Endometrial microvascular endothelial cells (primary cell): ENCODE data around the gene PPIL6. TPM values are rescaled to one million over a fixed set of nuclear protein-coding genes. Genes with fewer than 3 reads are reported as not detected.
"Not testable (repeated sequence)": the region's sequence is repeated elsewhere in the genome, so short reads cannot be mapped to it uniquely, and the experiment has no call there.

Source experiments
- in situ Hi-C: cut with HindIII; loops from 2 replicates; pipeline ENCODE4 v1.10.0; 2017; ENCODE audit warnings: low sequenced_read_pairs, low pct_unique_long_range_greater_than_20kb; ENCODE audit errors: inconsistent ontology term
- total RNA-seq: library from RNA; depleted of rRNA; stranded (reverse); fragments of >200 nt; gene quantifications from one replicate; pipeline ENCODE4 v1.2.3, GENCODE V29; 2015; ENCODE audit errors: inconsistent ontology term

Gene PPIL6
- total RNA-seq, 1 donor from 2014 or later = not detected

GRCh38 chr6:109469591-109470189 lies 29.3 kb upstream of the PPIL6 start:
- in situ Hi-C loops = no loop called here

GRCh38 chr6:109467696-109468095 lies 27.3 kb upstream of the PPIL6 start:
- in situ Hi-C loops = no loop called here

GRCh38 chr6:109466212-109466923 lies 25.9 kb upstream of the PPIL6 start:
- in situ Hi-C loops = no loop called here

DNA sequence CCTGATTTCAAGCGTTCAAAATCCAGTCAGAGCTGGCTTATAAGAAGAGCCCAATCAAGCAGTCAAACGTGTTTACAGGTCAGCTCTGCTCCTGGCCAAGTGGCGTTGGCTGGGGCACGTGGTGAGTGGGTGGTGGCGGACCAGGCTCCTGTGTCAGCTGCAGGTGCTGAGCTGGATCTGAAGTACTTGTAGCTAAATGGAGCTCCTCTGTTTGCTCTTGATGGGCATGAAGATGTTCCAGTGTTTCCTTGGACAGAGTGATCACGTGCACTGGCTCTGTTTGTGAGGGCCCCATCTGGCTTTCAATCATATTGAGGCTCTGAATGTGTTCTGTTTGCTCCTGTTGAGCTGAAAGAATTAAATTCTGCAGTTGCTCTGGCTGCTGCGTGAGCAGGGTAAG lies 25.3 kb upstream of the PPIL6 start:
- in situ Hi-C loops = no loop called here

GRCh38 chr6:109461733-109462526 lies 21.5 kb upstream of the PPIL6 start:
- in situ Hi-C loops = no loop called here

DNA sequence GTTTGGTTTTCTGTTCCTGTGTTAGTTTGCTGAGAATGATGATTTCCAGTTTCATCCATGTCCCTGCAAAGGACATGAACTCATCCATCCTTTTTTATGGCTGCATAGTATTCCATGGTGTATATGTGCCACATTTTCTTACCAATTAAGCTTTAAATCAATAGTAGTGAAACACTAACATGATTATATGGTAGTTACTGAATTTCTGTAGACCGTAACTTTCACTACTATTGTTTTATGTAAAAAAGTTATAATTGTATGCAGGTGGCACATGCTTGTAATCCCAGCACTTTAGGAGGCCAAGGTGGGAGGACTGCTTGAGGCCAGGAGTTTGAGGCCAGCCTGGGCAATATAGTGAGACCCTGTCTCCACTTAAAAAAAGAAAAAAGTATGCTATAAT lies 20.8 kb upstream of the PPIL6 start:
- in situ Hi-C loops = not testable (repeated sequence)

DNA sequence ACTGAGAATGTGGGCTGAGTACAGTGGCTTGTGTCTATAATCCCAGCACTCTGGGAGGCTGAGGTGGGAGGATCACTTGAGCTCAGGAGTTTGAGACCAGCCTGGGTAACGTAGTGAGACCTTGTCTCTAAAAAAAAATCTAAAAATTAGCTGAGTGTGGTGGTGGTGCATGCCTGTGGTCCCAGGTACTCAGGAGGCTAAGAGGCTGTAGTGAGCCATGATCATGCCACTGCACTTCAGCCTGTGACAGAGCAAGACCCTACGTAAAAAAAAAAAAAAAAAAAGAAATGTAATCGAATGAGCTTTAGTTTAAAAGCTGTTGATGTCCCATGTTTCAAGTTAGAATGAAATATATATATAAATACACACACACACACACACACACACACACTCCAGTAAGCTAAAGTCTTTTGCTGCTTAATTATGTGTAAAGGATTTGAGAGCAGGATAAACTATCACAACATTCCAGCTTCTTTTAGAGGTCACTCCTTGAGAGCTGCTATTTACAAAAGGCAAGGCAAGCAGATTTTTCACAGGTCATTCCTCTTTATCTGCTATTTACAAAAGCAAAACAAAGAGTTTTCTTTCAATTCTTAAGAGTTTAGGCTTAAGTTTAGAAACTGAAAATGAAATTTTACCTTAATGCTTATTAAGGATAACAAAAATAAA lies 19.9 kb upstream of the PPIL6 start:
- in situ Hi-C loops = no loop called here

DNA sequence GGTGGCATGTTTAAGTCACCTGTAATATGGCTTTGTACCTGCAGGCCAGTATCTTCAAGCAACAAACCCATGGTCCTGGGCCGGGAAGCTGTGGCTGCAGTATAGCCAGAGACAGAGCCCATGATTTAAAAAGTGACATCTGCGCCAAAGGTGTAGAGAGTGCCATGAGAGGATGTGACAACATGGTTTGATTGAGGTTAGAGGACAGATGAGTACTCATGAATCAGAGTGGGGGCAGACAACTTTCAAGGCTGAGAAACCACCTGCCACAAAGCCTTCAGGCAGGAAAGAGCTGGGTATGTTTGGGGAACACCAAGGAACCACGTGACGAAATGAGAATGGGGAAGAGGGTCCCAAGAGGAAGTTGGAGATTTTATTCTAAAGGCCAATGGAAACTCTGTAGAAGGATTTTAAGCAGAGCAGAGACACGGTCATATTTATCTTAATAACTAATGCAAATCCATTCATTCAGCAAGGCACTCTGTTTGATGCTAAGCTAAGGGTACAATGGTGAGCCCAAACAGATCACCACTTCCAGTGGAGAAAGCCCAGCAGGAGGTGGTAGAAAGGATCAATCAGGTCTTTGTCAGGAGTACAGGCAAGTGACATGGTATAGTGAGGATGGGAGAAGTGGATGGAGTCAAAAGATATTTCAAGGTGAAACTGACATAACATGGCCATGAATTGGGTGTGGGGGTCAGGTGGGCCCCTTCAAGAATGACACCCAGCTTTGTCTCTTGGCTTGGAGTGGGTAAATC lies 18.5 kb upstream of the PPIL6 start:
- in situ Hi-C loops = no loop called here

DNA sequence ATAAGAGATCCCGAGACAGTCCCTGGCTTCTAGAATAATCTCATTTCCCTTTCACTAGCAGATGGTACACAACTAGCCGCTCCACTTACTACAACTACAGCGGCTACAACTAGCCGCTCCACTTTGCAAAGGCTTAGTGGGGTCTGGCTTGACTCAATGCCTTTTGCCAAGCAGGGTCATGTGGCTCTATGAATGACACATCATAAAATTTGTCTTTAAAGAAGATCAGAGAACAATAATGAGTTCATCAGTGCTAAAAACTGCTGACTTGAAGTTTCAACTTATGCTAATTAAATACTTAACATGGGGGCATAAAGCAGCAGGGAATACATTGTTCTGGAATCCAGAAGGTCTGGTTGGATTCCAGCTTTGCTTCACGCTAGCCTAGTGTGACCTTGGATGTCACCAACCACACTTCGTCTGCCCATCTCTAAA lies 17.2 kb upstream of the PPIL6 start:
- in situ Hi-C loops = no loop called here

DNA sequence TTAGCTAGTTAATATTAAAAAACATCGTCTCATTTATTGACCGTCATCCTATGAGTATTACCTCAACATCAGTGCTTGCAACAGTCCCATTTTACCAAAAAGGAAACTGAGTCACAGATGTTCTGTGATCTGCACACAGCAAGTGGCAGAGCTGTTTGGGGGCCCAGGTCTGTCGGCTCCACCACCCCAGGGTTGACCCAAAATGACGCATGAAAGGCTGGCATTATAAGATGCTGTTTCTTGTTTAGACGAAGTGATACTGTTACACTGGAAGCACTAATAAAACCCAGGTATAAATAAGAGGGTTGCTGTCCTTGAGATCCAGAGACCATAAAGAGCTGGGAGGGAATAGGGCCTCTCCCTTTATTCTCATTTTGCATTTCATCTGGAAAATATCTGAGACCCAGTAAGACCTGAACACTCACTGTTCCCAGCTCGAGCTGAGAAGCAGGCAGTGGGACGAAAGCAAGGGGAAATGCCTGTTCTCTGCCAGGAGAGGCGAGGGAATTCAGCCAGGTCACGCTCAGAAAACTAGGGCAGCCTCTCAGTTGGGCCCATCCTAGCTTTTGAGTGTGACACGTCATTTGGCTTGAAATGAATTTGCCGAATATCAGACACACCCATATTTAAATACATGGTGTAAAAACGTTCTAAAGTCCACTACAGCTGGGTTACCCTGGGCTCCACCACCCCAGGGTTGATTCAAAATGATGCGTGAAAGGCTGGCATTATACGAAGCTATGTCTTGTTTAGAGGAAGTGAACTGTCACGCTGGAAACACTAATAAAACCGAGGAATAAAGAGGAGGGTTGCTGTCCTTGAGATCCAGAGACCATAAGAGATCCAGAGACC lies 16.5 kb upstream of the PPIL6 start:
- in situ Hi-C loops = no loop called here

- in situ Hi-C loops = no loop called here
Measured at GRCh38 chr6:109456111-109456583, 15.7 kb upstream of the PPIL6 start.

DNA sequence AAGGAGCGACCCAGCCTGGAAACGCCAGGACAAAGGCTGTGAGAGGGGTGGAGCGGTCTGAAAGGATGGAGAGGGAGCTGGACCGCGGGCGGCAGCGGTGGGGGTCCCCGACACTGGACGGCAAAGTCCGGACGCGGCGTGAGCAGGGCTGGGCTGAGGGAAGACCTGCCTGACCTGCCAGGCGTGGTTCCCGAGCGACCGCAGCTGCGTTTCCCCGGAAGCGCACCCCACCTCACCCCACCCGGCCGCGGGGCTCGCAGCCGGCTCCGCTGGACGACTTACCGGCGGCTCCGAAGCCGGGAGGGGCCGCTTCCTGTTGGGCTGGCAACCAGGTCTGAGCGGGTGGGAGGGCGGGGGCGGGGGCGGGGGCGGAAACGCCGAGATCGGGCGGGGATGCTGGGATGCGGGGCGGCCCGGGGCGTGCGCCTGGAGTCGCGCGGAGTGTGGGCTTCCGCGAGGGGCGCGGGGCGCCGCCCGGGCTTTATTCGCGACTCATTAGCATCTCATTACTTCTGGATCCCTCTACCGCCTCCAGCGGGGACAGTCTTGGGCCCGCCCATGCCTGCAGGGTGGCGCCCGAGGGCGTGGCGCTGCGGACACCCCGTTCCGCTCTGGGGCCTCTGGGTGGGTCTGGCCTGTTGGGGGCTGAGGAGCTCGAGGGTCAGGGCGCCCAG lies 15.1 kb upstream of the PPIL6 start, which contains the start of gene MICAL1:
Gene MICAL1, minus strand, starts transcription at position 336 of the 674 bp plus-strand sequence. CDS start 1,576 bp downstream, outside the sequence.
- in situ Hi-C loops = no loop called here

GRCh38 chr6:109454496-109455436 lies 14.3 kb upstream of the PPIL6 start:
- in situ Hi-C loops = no loop called here

GRCh38 chr6:109453594-109454495 lies 13.4 kb upstream of the PPIL6 start:
- in situ Hi-C loops = no loop called here

DNA sequence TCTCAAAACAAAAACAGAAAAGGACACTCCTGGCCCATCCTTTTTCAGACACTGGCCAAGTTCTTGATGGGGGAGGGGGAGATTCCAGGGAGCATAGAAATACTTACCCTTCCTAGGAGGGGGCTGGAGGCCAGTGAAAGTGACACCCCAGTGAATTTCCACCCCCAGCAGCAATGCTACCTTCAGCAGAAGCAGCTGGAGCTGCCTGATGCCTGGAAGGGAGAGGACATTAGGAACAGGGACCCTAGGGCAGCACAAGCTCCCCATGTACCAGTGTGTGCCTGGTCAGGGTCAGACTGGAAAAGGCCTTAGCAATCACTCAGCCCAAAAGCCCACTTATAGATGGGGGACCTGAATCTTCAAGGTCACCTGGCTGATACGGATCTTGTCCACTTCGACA lies 12.7 kb upstream of the PPIL6 start:
- in situ Hi-C loops = no loop called here
